Inflammatory macrophage (primary cell): ENCODE data around the gene PYDC1.
"Not testable (repeated sequence)": the region's sequence is repeated elsewhere in the genome, so short reads cannot be mapped to it uniquely, and the experiment has no call there.

Experiments
- DNase-seq, 2 donors: peaks; one replicate each; pipeline ENCODE4 v3.0.0-alpha.2; 2020 to 2022
- total RNA-seq, 18 experiments: gene quantifications; one replicate each; lab custom pipeline; 2026; ENCODE audit warnings: mixed read lengths in 6 of 18, inconsistent platforms in 2 of 18; lab: John Stamatoyannopoulos, UW

The PYDC1 gene
- total RNA-seq, result 0 to 0.08 (median 0) reads per million in 18 experiments

GRCh38 chr16:31216422-31217135 is at the start of gene PYDC1:
Gene PYDC1 (minus strand): TSS chr16:31217135. CDS start chr16:31217028, 107 bp downstream.
- peak in 1 of 2 donors; percentile 45 for DNase-seq

DNA sequence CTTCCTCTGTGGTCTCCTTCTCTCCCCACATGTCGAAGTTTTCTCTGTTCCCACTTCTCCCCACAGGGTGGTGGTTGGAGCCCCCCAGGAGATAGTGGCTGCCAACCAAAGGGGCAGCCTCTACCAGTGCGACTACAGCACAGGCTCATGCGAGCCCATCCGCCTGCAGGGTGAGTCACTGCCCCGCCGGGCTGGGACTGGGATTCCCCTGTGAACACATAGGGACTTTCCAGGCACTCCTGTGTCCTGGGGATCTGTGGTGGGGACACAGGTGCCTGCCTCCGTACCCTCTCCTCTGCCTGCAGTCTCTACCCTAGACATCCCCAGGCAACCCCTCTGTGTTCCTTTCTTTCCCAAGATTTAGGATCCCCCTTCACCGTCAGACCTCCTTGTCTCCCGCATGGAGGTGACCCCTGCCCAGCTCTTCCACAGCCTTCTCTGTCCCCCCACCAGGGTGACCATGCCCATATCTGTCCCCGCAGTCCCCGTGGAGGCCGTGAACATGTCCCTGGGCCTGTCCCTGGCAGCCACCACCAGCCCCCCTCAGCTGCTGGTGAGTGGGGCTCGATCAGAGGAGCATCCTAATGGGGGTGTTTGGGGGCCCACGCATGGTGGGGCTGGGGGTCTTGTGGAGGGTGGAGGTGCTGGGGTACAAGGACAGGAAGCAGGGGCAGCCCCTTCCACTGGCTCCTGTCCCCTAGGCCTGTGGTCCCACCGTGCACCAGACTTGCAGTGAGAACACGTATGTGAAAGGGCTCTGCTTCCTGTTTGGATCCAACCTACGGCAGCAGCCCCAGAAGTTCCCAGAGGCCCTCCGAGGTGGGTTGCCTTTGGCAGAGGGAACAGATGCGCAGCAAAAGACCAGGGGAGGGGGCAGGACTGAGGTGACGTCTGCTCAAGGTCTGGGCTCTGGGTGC is 48.7 kb upstream of the PYDC1 start:
- peak; percentile 55 to 83 for DNase-seq

DNA sequence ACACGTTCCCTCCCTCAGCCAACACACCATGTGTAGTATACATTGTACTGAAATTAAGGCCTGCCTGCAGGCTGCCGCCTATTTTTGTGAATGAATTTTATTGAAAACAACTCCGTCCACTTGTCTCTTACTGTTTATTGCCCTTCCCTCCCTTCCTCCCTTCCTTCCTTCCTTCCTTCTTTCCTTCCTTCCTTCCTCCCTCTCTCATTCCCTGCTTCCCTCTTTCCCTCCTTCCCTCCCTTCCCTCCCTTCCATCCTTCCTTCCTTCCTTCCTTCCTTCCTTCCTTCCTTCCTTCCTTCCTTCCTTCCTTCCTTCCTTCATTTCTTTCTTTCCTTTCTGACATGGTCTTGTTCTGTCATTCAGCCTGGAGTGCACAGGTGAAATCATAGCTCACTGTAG is 45.1 kb upstream of the PYDC1 start:
- DNase-seq, result no peak

GRCh38 chr16:31260136-31260931 is 43.4 kb upstream of the PYDC1 start:
- DNase-seq, result peak; percentile 30 to 50

GRCh38 chr16:31258366-31258765 is 41.4 kb upstream of the PYDC1 start:
- DNase-seq, result no peak

DNA sequence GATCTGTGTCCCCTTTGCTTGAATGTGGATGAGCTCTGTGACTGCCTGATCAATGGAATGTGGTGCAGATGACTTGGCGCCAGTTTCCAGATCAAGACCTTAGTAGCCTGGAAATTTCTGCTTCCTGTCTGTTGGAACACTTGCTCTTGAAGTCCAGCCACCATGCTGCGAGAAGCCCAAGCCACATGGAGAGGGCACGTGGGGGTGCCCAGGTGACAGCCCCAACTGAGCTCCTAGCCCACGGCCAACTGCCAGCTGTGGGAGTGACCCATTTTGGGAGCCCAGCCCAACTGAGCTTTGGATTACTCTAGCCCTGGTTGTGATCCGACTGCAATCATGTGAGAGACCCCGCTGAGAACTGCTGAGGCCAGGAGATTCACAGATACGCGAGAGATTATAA is 39.5 kb upstream of the PYDC1 start:
- DNase-seq, result no peak

- DNase-seq, result peak; percentile 97 to 98
These were observed 36.7 kb upstream of the PYDC1 start for GRCh38 chr16:31253642-31254045.

GRCh38 chr16:31251435-31251834 is 34.5 kb upstream of the PYDC1 start:
- DNase-seq, result no peak

GRCh38 chr16:31250782-31251384 is 33.9 kb upstream of the PYDC1 start:
- no peak for DNase-seq

DNA sequence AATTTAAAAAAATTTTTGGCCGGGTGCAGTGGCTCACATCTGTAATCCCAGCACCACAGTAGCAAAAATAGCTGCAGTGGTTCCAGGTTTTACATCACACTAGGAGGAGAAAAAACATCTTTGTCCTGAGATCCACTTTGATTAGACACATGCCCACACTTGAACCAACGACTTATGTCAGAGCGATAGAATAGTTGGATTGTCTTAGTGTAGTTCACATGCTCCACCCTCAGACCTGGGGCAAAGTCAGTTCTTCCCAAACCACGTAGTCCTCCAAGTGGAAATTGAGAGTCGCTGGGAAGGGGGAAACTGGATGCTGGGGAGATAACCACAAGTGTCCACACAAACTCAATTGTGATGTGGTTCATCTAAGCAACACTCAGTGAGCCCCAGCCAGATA is 31.4 kb upstream of the PYDC1 start:
- no peak for DNase-seq

DNA sequence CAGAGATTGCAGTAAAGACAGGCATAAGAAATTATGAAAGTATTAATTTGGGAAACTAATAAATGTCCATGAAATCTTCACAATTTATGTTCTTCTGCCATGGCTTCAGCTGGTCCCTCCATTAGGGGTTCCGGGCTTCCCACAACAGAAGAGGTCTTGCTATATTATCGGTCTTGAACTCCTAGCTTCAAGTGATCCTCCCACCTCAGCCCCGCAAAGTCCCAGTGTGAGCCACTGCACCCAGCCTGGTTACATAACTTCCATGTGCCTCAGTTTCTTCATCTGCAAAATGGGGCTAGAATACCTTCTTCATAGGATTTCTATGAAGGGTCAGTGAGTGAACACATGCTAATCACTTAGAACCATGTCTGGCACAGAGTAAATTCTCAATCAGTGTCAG is 29.4 kb upstream of the PYDC1 start:
- DNase-seq, result no peak

DNA sequence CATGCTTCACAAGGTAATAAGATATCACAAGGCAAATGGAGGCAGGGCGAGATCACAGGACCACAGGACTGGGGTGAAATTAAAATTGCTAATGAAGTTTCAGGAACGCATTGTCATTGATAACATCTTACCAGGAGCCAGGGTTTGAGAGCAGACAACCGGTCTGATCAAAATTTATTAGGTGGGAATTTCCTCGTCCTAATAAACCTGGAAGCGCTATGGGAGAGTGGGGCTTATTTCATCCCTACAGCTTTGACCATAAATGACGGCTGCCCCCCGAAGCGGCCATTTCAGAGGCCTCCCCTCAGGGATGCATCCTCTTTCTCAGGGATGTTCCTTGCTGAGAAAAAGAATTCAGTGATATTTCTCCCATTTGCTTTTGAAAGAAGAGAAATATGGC is 28.7 kb upstream of the PYDC1 start:
- not testable (repeated sequence) for DNase-seq

DNA sequence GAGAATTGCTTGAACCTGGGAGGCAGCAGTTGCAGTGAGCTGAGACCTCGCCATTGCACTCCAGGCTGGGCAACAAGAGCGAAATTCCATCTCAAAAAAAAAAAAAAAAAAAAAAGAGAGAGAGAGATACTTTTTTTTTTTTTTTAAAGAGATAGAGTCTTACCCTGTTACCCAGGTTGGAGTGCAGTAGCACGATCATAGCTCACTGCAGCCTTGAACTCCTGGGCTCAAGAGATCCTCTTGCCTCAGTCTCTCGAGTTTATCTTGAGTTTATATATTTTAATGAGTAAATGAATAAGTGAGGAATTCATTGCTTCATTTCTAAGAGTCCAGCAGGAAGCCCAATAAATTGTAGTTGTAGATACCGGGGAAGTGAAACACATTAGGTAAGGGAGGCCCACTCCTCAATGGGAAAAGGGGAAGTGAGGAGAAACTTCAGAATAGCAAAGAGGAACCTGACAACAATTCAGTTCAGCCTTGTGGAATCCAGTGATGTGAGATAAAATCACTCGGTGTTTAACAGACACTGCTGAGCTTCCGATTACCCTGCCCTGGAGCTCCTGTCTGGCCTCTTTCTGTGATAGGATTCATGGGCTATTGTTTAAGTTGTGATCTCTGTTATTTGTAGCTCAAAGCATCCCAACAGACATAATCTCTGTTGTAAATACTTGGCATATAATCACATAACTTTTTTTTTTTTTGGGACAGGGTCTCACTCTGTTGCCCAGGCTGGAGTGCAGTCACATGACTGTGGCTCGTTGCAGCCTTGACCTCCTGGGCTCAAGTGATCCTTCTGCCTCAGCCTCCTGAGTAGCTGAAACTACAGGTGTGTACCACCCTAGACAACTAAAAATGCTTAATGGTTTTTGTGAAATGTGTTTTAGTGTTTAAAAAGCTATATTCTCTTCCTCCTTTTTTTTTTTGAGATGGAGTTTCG is 27.1 kb upstream of the PYDC1 start:
- DNase-seq, result peak; percentile 84 to 90

DNA sequence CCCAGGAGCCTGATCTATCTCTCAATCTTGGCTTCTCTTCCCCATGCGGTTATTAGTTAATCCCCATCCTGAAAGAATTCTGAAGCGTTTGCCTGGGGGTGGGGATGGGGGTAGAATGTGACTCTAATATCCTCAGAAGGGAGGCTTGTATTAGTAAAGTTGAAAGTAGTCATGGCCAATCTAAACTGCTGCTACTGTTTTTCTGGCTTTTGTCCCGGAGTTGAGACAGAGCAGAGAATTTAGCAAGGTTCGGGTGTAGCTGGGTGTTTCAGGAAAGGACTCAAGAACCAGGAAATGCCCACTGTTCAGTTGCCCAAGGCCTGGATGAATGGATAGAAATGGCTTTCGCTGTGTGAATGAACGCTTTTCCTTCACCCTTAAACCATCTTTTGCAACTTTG is 25.3 kb upstream of the PYDC1 start:
- DNase-seq, result peak; percentile 68 to 82

DNA sequence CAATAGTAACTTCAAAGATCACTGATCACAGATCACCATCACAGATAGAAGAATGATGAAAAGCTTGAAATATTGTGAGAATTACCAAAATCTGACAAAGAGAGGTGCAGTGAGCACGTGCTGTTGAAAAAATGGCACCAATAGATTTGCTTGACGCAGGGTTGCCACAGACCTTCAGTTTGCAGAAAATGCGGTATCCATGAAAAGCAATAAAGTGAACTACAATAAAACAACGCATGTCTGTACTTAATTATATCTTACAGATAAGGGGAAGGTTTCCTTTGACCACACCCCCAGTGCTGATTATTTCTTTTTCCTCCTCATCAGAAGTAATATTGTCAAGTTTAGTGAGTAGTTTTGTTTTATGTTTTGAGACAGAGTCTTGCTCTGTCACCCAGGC is 21.1 kb upstream of the PYDC1 start:
- no peak for DNase-seq

DNA sequence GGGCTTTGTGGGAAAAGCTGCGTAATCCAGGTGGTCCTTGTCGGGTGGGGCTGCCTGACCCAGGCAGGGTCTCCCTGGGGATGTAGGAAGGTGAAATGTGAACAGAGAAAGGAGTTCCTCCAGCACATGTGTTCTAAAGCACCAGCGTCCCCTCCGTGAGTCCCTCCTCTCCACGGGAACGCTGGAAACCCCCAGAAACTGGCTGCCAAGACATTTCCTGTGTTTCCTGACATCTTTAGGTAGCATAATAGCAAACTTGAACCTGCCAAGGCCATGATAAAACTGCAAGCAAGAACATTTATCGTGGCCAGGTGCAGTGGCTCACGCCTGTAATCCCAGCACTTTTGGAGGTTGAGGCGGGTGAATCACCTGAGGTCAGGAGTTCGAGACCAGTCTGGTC is 12.6 kb upstream of the PYDC1 start:
- DNase-seq, result no peak

DNA sequence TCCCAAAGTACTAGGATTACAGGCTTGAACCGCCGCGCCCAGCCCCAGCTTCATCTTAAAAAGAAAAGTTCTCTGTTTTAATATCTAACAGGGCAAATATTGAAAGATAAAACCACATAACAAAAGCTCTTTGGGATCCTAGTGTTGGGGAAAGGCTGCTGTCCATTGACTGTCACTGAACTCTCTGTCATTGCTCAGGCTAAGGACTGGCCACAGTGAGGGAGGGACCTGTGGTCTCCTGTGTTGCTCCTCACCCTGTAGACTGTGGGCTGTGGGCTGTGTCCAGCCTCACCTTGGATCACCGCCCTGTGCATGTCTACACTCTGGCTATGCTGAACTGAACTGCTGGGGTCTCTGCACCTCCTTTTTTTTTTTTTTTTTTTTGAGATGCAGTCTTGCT is 11.3 kb upstream of the PYDC1 start:
- no peak for DNase-seq

DNA sequence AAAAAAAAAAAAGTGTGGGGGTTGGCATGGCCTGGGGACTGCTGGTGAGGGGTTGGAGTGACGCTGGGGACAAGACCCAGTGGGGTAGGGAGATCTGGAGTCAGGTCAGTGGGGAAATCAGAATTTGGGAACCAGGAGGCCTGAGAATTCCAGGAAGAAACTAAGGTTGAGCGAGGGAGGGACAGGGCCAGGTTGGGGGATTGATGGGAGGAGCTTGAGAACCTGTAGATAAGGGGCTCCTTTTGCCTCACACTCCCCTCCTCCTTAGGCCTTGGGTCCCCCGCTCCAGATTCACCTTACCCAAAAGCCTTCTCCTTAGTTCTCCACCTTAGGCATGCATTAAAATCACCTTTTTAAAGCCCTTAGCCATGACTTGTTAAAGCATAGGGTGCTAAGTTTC is 8.3 kb upstream of the PYDC1 start:
- DNase-seq, result no peak

GRCh38 chr16:31224092-31224955 is 7.4 kb upstream of the PYDC1 start:
- no peak for DNase-seq

DNA sequence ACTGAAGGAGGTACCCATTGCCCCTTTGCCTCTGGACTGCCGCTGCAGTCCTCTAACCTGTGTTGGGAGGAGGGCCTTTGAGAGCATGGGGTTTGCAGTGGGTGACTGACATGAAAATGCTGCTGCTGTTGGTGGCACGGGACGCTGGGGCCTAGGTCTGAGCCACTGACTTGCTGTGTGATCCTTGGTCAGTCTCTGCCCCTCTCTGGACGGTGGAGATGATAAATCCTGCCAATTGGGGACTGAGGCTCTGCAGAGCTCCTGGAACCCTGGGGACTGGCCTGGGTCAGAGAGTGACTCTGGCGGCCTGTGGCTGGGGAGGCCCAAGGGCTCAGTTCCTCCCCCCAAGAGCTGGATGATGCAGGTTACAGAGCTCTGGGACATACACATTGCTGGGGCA is 6.1 kb upstream of the PYDC1 start:
- DNase-seq, result no peak
